Stimulated activated CD8-positive, alpha-beta memory T cell treated with anti-CD3 and anti-CD28 coated beads, Interleukin-2, amount 100 ng/mL, for 48 hours (primary cell): ENCODE data around the gene MLLT11.
"Not testable (repeated sequence)": the region's sequence is repeated elsewhere in the genome, so short reads cannot be mapped to it uniquely, and the experiment has no call there.

ENCODE experiments used
- DNase-seq, 2 donors: peaks; one replicate each; pipeline ENCODE4 v3.0.0-alpha.2; 2020; ENCODE audit warnings: low read depth in 2 of 2

The MLLT11 gene

GRCh38 chr1:151056149-151056548, 4.0 kb upstream of the MLLT11 start:
- DNase-seq = no peak

GRCh38 chr1:151058692-151059091, 1.5 kb upstream of the MLLT11 start:
- DNase-seq = no peak

- DNase-seq = peak; percentile 79 to 80
Observed at GRCh38 chr1:151059109-151060006, 839 bp upstream of the MLLT11 start, which contains the start of gene CDC42SE1. Gene CDC42SE1, minus strand, starts transcription at chr1:151059622. Its CDS starts 3,892 bp downstream, at chr1:151055730.

GRCh38 chr1:151060657-151061421, 642 bp downstream of the MLLT11 start:
- no peak for DNase-seq

GRCh38 chr1:151061704-151062103, 1.5 kb downstream of the MLLT11 start:
- DNase-seq = no peak

- DNase-seq = no peak
Observed at GRCh38 chr1:151062741-151063371, 2.7 kb downstream of the MLLT11 start.

GRCh38 chr1:151065089-151065645, 5.0 kb downstream of the MLLT11 start:
- DNase-seq = no peak

- DNase-seq = no peak
Observed at GRCh38 chr1:151067185-151067584, 7.0 kb downstream of the MLLT11 start.

GRCh38 chr1:151069103-151069486, 8.9 kb downstream of the MLLT11 start:
- no peak for DNase-seq

GRCh38 chr1:151070474-151071276, 10.5 kb downstream of the MLLT11 start, which contains the start of gene GABPB2:
Gene GABPB2, plus strand, starts transcription at chr1:151070761. Its CDS starts 17,429 bp downstream, at chr1:151088190.
- peak; percentile 84 to 87 for DNase-seq

GRCh38 chr1:151072224-151072623, 12.0 kb downstream of the MLLT11 start:
- DNase-seq = no peak

GRCh38 chr1:151085953-151086559, 25.9 kb downstream of the MLLT11 start:
- no peak for DNase-seq

GRCh38 chr1:151097426-151097825, 37.2 kb downstream of the MLLT11 start:
- not testable (repeated sequence) for DNase-seq

- no peak for DNase-seq
Observed at GRCh38 chr1:151098126-151098525, 37.9 kb downstream of the MLLT11 start.

GRCh38 chr1:151104630-151105029, 44.4 kb downstream of the MLLT11 start:
- DNase-seq = no peak

GRCh38 chr1:151106894-151107293, 46.7 kb downstream of the MLLT11 start:
- DNase-seq = no peak

- no peak for DNase-seq
Observed at GRCh38 chr1:151108331-151108730, 48.1 kb downstream of the MLLT11 start.

GRCh38 chr1:151113877-151114276, 53.7 kb downstream of the MLLT11 start:
- DNase-seq = no peak
